H7 (cell line): ENCODE data around the gene LAMA2. TPM values are rescaled to one million over a fixed set of nuclear protein-coding genes. Genes with fewer than 3 reads are reported as not detected.

Source experiments
- DNase-seq: peaks from one replicate; pipeline ENCODE4 v3.0.0; 2012
- H3K27me3 ChIP-seq: 2 replicates; pipeline ENCODE4 v1.6.0; 2011; ENCODE audit warnings: mild to moderate bottlenecking, low read length; ENCODE audit not compliant: control insufficient read depth, insufficient read depth
- H3K36me3 ChIP-seq: replicated peaks from 2 replicates; pipeline ENCODE4 v1.5.1; 2011; ENCODE audit warnings: low read length; ENCODE audit not compliant: control insufficient read depth, insufficient read depth
- H3K4me3 ChIP-seq: 2 replicates; pipeline ENCODE4 v1.5.1; 2011; ENCODE audit warnings: low read depth, mild to moderate bottlenecking, control low read depth, low read length, moderate library complexity; ENCODE audit not compliant: insufficient read depth
- total RNA-seq: library from RNA; depleted of rRNA; stranded (reverse); fragments of >200 nt; shearing (Covaris generic); gene quantifications from 2 replicates; pipeline ENCODE4 v1.2.3, GENCODE V29; 2014

The LAMA2 gene
- total RNA-seq, 1 experiment from 2014 or later, result 2.2 TPM

DNA sequence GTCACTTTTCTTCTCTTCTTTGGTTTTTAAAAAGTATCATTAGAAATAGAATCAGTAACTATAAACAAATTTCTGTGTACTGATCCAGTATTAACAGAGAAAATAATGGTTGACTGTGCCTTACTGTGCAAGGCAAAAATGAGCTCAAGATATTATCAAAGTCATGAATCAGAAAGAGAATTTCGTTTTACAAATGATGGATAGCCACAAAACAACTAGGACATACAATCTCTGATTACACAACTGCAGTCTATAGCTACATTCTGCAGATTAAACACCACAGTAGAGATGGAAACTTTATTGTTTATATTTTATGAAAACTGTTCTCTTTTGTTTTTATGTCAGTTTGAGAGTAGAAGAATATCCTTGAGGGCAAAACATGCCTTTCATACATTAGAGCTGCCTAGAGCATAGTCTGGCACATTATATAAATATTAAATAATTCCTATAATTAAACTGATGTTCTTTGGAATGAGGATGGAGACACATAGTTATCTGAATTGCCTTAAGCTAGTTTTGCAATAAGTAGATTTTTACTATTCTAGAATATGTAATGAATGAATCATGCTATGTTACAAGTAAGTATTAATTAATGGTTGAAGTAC is 333.1 kb downstream of the LAMA2 start:
- Histone ChIP-seq H3K27me3 (no peaks in the 10 kb centered on the region), H3K4me3 (no peak overlapping the region), H3K36me3 (no peaks in the 10 kb centered on the region)
- no peak for DNase-seq

GRCh38 chr6:129217701-129218100 is 334.8 kb downstream of the LAMA2 start:
- Histone ChIP-seq H3K36me3 (no peaks in the 10 kb centered on the region), H3K27me3 (no peaks in the 10 kb centered on the region), H3K4me3 (no peak overlapping the region)
- DNase-seq, result no peak

- H3K27me3 ChIP-seq, result no peaks in the 10 kb centered on the region
- no peak for DNase-seq
- no peak overlapping the region for H3K4me3 ChIP-seq
- H3K36me3 ChIP-seq, result no peaks in the 10 kb centered on the region; the same call in 1 of the 2 replicates
Observed at GRCh38 chr6:129233458-129234134, 350.7 kb downstream of the LAMA2 start.

DNA sequence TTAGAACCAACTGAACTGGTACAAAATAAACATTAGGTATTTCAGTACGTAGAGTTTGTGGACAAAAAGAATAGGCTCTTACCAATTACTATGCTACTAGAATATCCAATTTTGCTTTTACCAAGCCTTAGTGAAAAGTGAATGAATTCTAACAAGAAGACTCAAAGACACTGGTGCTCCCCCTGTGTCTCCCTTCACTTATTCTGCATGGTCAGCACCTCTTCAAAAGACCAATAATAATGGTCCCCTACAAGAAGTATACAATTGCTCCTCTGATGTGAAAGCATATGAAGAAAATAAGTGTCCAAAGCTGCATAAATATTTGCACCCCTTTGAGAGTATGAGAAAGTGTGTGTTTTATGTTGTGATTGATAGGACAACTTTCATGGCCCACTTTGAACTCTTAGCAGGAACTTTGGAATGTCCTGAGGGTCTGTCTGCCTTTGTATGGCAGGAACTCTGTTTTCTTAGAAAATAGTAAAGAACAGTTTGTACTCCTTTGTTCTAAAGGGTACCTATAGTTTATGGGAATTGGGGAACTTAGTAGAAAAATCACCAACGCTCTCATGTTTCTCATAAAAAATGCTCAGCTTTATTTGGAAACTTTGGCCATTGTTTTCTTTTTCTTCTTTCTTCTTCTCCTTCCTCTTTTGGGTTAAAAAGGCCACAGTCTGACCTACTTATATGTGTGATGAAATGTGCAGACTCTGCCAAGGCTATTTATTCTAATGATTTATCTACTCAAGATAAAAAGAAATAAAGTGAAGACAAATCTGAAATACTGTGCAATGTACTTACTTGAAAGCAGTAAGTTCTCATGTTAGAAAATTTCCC is 352.4 kb downstream of the LAMA2 start:
- H3K36me3 ChIP-seq, result no peaks in the 10 kb centered on the region; the same call in 1 of the 2 replicates
- no peak overlapping the region for H3K4me3 ChIP-seq
- DNase-seq, result no peak
- H3K27me3 ChIP-seq, result no peaks in the 10 kb centered on the region

GRCh38 chr6:129236001-129236517 is 353.1 kb downstream of the LAMA2 start:
- H3K36me3 ChIP-seq, result no peaks in the 10 kb centered on the region; the same call in 1 of the 2 replicates
- DNase-seq, result no peak
- no peak overlapping the region for H3K4me3 ChIP-seq
- no peaks in the 10 kb centered on the region for H3K27me3 ChIP-seq

DNA sequence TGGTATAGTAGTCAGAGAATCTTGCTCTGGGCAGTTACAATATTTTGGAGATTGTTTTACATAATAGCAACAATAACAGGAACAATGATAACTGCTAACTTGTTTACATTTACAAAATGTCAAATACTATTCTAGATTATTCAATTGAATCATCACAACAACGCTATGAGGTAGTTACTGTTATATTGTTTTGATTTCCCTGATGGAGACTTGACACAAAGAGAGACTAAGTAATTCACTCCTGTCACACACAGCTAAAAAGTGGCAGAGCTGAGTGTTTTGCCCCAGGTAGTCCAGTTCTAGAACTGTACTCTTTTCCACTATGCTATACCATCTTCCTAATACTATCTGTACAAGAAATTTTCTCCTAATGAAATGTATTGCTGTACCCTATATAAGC is 356.1 kb downstream of the LAMA2 start:
- Histone ChIP-seq H3K4me3 (no peak overlapping the region), H3K36me3 (no peaks in the 10 kb centered on the region; the same call in 1 of the 2 replicates), H3K27me3 (no peaks in the 10 kb centered on the region)
- DNase-seq, result no peak

DNA sequence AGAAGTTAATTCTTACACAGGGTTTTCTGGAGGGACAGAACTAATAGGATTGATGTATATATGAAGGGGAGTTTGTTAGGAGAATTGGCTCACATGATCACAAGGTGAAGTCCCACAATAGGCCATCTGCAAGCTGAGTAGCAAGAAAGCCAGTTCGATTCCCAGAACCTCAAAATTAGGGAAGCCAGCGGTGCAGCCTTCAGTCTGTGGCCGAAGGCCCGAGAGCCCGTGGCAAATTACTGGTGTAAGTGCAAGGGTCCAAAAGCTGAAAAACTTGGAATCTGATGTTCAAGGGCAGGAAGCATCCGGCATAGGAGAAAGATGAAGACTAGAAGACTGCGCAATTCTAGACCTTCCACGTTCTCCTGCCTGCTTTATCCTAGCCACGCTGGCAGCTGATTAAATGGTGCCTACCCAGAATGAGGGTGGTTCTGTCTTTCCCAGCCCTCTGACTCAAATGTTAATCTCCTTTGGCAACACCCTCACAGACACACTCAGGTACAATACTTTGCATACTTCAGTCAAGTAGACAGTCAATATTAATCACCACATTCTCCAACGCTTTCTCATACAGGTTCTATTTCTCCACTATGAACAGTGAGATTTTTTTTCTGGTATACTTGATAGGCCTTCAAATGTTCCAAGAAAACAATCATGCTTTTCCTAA is 357.0 kb downstream of the LAMA2 start:
- DNase-seq, result no peak
- Histone ChIP-seq H3K36me3 (no peaks in the 10 kb centered on the region; the same call in 1 of the 2 replicates), H3K27me3 (no peaks in the 10 kb centered on the region), H3K4me3 (no peak overlapping the region)

DNA sequence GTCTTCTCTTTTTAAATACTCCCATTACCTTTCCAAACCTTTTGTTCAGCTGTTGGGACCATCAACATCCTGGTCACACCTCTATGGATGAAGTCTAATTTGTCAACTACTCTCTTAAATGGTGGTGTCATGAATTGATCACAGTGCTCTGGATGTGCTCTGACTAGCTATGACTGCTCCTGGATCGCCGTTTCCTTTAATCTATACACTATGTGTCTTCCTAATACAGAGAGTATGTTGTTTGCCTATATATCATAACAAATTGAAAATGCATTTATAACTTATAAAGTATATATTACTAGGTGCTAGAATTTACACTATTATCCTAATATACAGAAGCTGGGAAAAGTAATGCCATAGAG is 357.5 kb downstream of the LAMA2 start:
- Histone ChIP-seq H3K27me3 (no peaks in the 10 kb centered on the region), H3K4me3 (no peak overlapping the region), H3K36me3 (no peaks in the 10 kb centered on the region; the same call in 1 of the 2 replicates)
- DNase-seq, result no peak

GRCh38 chr6:129242546-129242945 is 359.6 kb downstream of the LAMA2 start:
- H3K36me3 ChIP-seq, result no peaks in the 10 kb centered on the region
- H3K27me3 ChIP-seq, result no peaks in the 10 kb centered on the region
- DNase-seq, result no peak
- no peak overlapping the region for H3K4me3 ChIP-seq

GRCh38 chr6:129243377-129243776 is 360.4 kb downstream of the LAMA2 start:
- Histone ChIP-seq H3K27me3 (no peaks in the 10 kb centered on the region), H3K4me3 (no peak overlapping the region), H3K36me3 (no peaks in the 10 kb centered on the region)
- no peak for DNase-seq

- Histone ChIP-seq H3K36me3 (no peaks in the 10 kb centered on the region), H3K27me3 (no peaks in the 10 kb centered on the region), H3K4me3 (no peak overlapping the region)
- no peak for DNase-seq
Observed at GRCh38 chr6:129248946-129249345, 366.0 kb downstream of the LAMA2 start.

DNA sequence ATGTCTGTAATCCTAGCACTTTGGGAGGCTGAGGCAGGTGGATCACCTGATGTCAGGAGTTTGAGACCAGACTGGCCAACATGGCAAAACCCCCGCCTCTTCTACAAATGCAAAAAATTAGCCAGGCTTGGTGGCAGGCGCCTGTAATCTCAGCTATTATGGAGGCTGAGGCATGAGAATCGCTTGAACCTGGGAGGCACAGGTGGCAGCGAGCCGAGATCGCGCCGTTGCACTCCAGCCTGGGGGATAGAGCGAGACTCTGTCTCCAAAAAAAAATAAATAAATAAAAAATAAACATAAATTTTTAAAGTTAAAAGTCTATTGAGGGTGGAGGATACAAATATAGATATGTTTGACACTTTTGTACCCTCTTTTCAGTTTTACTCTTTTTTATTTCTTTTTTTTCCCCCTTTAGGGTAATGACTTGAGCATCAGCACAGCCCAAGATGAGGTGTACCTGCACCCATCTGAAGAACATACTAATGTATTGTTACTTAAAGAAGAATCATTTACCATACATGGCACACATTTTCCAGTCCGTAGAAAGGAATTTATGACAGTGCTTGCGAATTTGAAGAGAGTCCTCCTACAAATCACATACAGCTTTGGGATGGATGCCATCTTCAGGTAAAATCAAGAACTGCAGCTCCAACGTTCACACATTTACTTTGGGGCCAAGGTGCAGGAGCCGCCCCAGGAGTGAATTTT is 368.9 kb downstream of the LAMA2 start:
- H3K36me3 ChIP-seq, result no peaks in the 10 kb centered on the region
- H3K4me3 ChIP-seq, result no peak overlapping the region
- peak; percentile 6 for DNase-seq
- H3K27me3 ChIP-seq, result no peaks in the 10 kb centered on the region

GRCh38 chr6:129252377-129253071 is 369.6 kb downstream of the LAMA2 start:
- no peak for DNase-seq
- Histone ChIP-seq H3K4me3 (no peak overlapping the region), H3K27me3 (no peaks in the 10 kb centered on the region), H3K36me3 (no peaks in the 10 kb centered on the region)
